HepG2 (cell line): ENCODE results near the gene HAP1. TPM values are rescaled to one million over a fixed set of nuclear protein-coding genes. Genes with fewer than 3 reads are reported as not detected.

Experiments
- ATAC-seq: fragments of 200-7000 bp; cut with Tn5 transposase; 3 replicates; pipeline ENCODE4 v1.9.1; 2020; ENCODE audit warnings: mild to moderate bottlenecking, moderate library complexity
- BruUV-seq: library from RNA; stranded (reverse); fragments of 400-500 nt; replicated peaks from 2 replicates; lab custom pipeline; 2021; lab: Mats Ljungman, UMichigan
- CTCF ChIA-PET: fragments of 300-600 bp; formaldehyde crosslinking; extraction: SDS; loops from one replicate; lab custom pipeline; 2021; ENCODE audit warnings: low total read pairs, inconsistent platforms, low intra/inter-chr PET ratio; lab: Yijun Ruan, JAX
- POLR2A ChIA-PET: fragments of 350-600 bp; sonication (Branson Sonifier 250); formaldehyde crosslinking; loops from one replicate; lab custom pipeline; 2020; ENCODE audit warnings: antibody characterized with exemption, inconsistent platforms; lab: Yijun Ruan, JAX
- DNase-seq: peaks from one replicate; pipeline ENCODE4 v3.0.0-alpha.2; 2015; ENCODE audit warnings: low spot score
- FAIRE-seq: peaks from 3 replicates; lab custom pipeline; 2011; peaks lifted over from hg19 to GRCh38; lab: Jason Lieb, UNC
- H2AFZ ChIP-seq: one replicate; pipeline ENCODE4 v1.6.1; 2011; ENCODE audit warnings: low read length, inconsistent platforms
- H3K27ac ChIP-seq: fragments of 300-600 bp; 3 replicates; pipeline ENCODE4 v1.8.0; 2011; ENCODE audit warnings: mixed run types, mild to moderate bottlenecking, mixed read lengths, low read length, inconsistent platforms; ENCODE audit not compliant: insufficient read depth; ENCODE audit errors: extremely low read length
- H3K27me3 ChIP-seq, 2 experiments: fragments of 200-600 bp in 1 of 2; 2 replicates in 1 of 2; 3 replicates in 1 of 2; pipeline versions ENCODE4 v1.6.0 to v1.8.0; 2011; ENCODE audit warnings: low read length in 2 of 2, mild to moderate bottlenecking in 2 of 2, moderate library complexity in 2 of 2, inconsistent platforms in 1 of 2; ENCODE audit not compliant: insufficient read depth in 2 of 2, control insufficient read depth in 1 of 2
- H3K36me3 ChIP-seq, 2 experiments: fragments of 200-600 bp in 1 of 2; replicated peaks in 1 of 2; 2 replicates in 1 of 2; 3 replicates in 1 of 2; pipeline versions ENCODE4 v1.5.1 to v1.8.0; 2011; ENCODE audit warnings: low read length in 2 of 2, inconsistent platforms in 1 of 2; ENCODE audit not compliant: insufficient read depth in 2 of 2, control insufficient read depth in 1 of 2
- H3K4me1 ChIP-seq: 2 replicates; pipeline ENCODE4 v1.5.1; 2012; ENCODE audit warnings: low read length, inconsistent platforms; ENCODE audit not compliant: insufficient read depth
- H3K4me2 ChIP-seq: 2 replicates; pipeline ENCODE4 v1.6.0; 2011; ENCODE audit warnings: low read depth, low read length, inconsistent platforms
- H3K4me3 ChIP-seq, 3 experiments: fragments of 200-600 bp in 1 of 3; sonication (generic), shearing (Covaris generic) in 1 of 3; replicated peaks in 1 of 3; 2 replicates each; pipeline ENCODE4 v1.5.1; 2011 to 2016; ENCODE audit warnings: low read length in 3 of 3, inconsistent platforms in 2 of 3, low read depth in 2 of 3, mild to moderate bottlenecking in 2 of 3, control low read depth in 1 of 3, mixed read lengths in 1 of 3; ENCODE audit not compliant: insufficient read depth in 1 of 3
- H3K79me2 ChIP-seq: one replicate; pipeline ENCODE4 v1.6.1; 2011; ENCODE audit warnings: low read length, inconsistent platforms; ENCODE audit not compliant: insufficient read depth
- H3K9ac ChIP-seq: 2 replicates; pipeline ENCODE4 v1.6.0; 2011; ENCODE audit warnings: mild to moderate bottlenecking, low read depth, low read length, inconsistent platforms; ENCODE audit not compliant: insufficient read depth
- H3K9me3 ChIP-seq: 2 replicates; pipeline ENCODE4 v1.5.1; 2012; ENCODE audit warnings: mild to moderate bottlenecking, low read length
- H4K20me1 ChIP-seq: 2 replicates; pipeline ENCODE4 v1.6.0; 2011; ENCODE audit warnings: inconsistent platforms, mild to moderate bottlenecking, low read length, moderate library complexity; ENCODE audit not compliant: insufficient read depth
- NR2F6 ChIP-seq, 2 experiments: IDR thresholded peaks; 2 replicates each; pipeline ENCODE4 v1.6.1; 2016; ENCODE audit warnings: antibody characterized with exemption in 1 of 2, mild to moderate bottlenecking in 1 of 2
- PATZ1 ChIP-seq: sonication (generic); formaldehyde crosslinking; IDR thresholded peaks from 2 replicates; pipeline ENCODE4 v1.4.0; 2020; ENCODE audit warnings: missing genetic modification reagents
- PRPF4 ChIP-seq: fragments of 200-400 bp; formaldehyde crosslinking; IDR thresholded peaks from 2 replicates; pipeline ENCODE4 v1.6.1; 2016; ENCODE audit warnings: low read length, low read depth; ENCODE audit not compliant: poor library complexity, severe bottlenecking
- STAT5B ChIP-seq: sonication (generic); formaldehyde crosslinking; IDR thresholded peaks from 2 replicates; pipeline ENCODE4 v1.4.0; 2020; ENCODE audit warnings: missing genetic modification reagents
- TAF15 ChIP-seq: fragments of 200-400 bp; formaldehyde crosslinking; IDR thresholded peaks from one replicate; pipeline ENCODE4 v1.6.1; 2018; ENCODE audit warnings: mild to moderate bottlenecking, low read depth, low read length; ENCODE audit not compliant: poor library complexity, severe bottlenecking
- ZNF230 ChIP-seq: sonication (generic); formaldehyde crosslinking; IDR thresholded peaks from 2 replicates; pipeline ENCODE4 v1.4.0; 2020; ENCODE audit warnings: mild to moderate bottlenecking, missing genetic modification reagents
- ZNF292 ChIP-seq: sonication (generic); formaldehyde crosslinking; IDR thresholded peaks from 2 replicates; pipeline ENCODE4 v1.8.1; 2022; ENCODE audit warnings: mild to moderate bottlenecking, low read depth, missing genetic modification reagents, borderline replicate concordance
- ZNF432 ChIP-seq: sonication (generic); formaldehyde crosslinking; IDR thresholded peaks from 2 replicates; pipeline ENCODE4 v1.5.0; 2020; ENCODE audit warnings: missing genetic modification reagents, mild to moderate bottlenecking, borderline replicate concordance
- WGBS: methylation state at CpG from one replicate; pipeline ENCODE4 v1.1.6; 2017; ENCODE audit warnings: low lambda C conversion rate; 5-methylcytosine and 5-hydroxymethylcytosine counted together
- in situ Hi-C: cut with HindIII; loops from 2 replicates; pipeline ENCODE4 v1.10.0; 2017; ENCODE audit warnings: low pct_unique_long_range_greater_than_20kb; ENCODE audit not compliant: extremely low pct_ligation_motif_present
- intact Hi-C: fragments of 100-400 bp; cut with micrococcal nuclease; formaldehyde crosslinking; loops from one replicate; pipeline ENCODE4 v1.10.0; 2022; ENCODE audit not compliant: unreplicated experiment
- polyA plus RNA-seq, 8 experiments: library from polyadenylated mRNA; depleted of rRNA in 3 of 8; stranded (reverse) in 7 of 8; unstranded in 1 of 8; fragments of >200 nt; fragmentation: Illumina TruSeq in 4 of 8; extraction: Trizol in 4 of 8; gene quantifications; 2 replicates each; pipeline versions ENCODE4 v1.2.1 to v1.2.3, GENCODE V29; 2011 to 2016; ENCODE audit warnings: low read depth in 4 of 8, missing spikeins in 1 of 8, mixed read lengths in 1 of 8; ENCODE audit not compliant: insufficient read depth in 1 of 8
- total RNA-seq, 5 experiments: library from RNA; depleted of rRNA; stranded (reverse); fragments of >200 nt; fragmentation: Illumina TruSeq; extraction: Trizol; gene quantifications; 2 replicates each; pipeline ENCODE4 v1.2.3, GENCODE V29; 2016; ENCODE audit warnings: low read depth in 1 of 5
- TF ChIP-seq, protein P1 (sequence below): IDR thresholded peaks from 2 replicates; pipeline ENCODE4 v1.6.1; 2016; ENCODE audit warnings: missing biosample characterization, missing genetic modification reagents, low read depth
- TF ChIP-seq, protein P2 (sequence below): sonication (generic); formaldehyde crosslinking; IDR thresholded peaks from 2 replicates; pipeline ENCODE4 v1.4.0; 2020; ENCODE audit warnings: mild to moderate bottlenecking, missing genetic modification reagents, borderline replicate concordance
- TF ChIP-seq, protein P3 (sequence below): sonication (generic); formaldehyde crosslinking; conservative IDR thresholded peaks from 2 replicates; pipeline ENCODE4 v1.4.0; 2020; ENCODE audit warnings: missing genetic modification reagents
- TF ChIP-seq, protein P4 (sequence below): IDR thresholded peaks from 2 replicates; pipeline ENCODE4 v1.6.1; 2018; ENCODE audit warnings: missing genetic modification reagents, mild to moderate bottlenecking, missing compliant biosample characterization

Gene HAP1
- total and polyA plus RNA-seq, 2 of the 13 experiments (the other 11 are each of a cell fraction or from before 2014, with no cell fraction given): 0.07 TPM

- Histone ChIP-seq H3K27ac (no peak overlapping the region), H3K4me1 (peaks cover 12% of the 10 kb centered on the region; the same call in 1 of the 2 replicates), H3K4me3 (no peak overlapping the region), H3K9me3 (no peaks in the 10 kb centered on the region), H2AFZ (no peak overlapping the region), H3K36me3 (no peaks in the 10 kb centered on the region), H3K9ac (no peak overlapping the region), H4K20me1 (no peaks in the 10 kb centered on the region), H3K79me2 (no peaks in the 10 kb centered on the region), H3K27me3 (peaks cover 27 to 82% of the 10 kb centered on the region in 2 experiments), H3K4me2 (no peak overlapping the region)
- FAIRE-seq (no peak), ATAC-seq (no peak), DNase-seq (no peak)
- intact Hi-C loops (no loop called here), in situ Hi-C loops (no loop called here)
- ChIA-PET POLR2A (interaction anchor here (1.6 kb wide), 1 partner anchor 42 kb away, joined by 5 read pairs; no protein-coding TSS in a partner anchor), CTCF (no interaction called here)
- WGBS: 8% methylated on average over 3 of the region's 3 CpGs
- BruUV-seq: no TSS peak
- TF ChIP-seq PRPF4: no peak
- TF ChIP-seq ZNF432 (CRISPR knock-in tag): no peak
- TF ChIP-seq, protein P1, sequence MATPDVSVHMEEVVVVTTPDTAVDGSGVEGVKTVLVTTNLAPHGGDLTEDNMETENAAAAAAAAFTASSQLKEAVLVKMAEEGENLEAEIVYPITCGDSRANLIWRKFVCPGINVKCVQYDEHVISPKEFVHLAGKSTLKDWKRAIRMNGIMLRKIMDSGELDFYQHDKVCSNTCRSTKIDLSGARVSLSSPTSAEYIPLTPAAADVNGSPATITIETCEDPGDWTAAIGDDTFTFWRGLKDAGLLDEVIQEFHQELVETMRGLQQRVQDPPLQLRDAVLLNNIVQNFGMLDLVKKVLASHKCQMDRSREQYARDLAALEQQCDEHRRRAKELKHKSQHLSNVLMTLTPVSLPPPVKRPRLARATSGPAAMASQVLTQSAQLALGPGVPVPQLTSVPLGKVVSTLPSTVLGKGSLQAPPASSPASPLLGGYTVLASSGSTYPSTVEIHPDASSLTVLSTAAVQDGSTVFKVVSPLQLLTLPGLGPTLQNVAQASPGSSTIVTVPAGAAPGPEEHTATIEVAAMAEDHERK (CRISPR knock-in tag): no peak
- TF ChIP-seq ZNF292 (CRISPR knock-in tag): no peak
- TF ChIP-seq TAF15: no peak
- TF ChIP-seq ZNF230 (CRISPR knock-in tag): no peak
- TF ChIP-seq, protein P2, sequence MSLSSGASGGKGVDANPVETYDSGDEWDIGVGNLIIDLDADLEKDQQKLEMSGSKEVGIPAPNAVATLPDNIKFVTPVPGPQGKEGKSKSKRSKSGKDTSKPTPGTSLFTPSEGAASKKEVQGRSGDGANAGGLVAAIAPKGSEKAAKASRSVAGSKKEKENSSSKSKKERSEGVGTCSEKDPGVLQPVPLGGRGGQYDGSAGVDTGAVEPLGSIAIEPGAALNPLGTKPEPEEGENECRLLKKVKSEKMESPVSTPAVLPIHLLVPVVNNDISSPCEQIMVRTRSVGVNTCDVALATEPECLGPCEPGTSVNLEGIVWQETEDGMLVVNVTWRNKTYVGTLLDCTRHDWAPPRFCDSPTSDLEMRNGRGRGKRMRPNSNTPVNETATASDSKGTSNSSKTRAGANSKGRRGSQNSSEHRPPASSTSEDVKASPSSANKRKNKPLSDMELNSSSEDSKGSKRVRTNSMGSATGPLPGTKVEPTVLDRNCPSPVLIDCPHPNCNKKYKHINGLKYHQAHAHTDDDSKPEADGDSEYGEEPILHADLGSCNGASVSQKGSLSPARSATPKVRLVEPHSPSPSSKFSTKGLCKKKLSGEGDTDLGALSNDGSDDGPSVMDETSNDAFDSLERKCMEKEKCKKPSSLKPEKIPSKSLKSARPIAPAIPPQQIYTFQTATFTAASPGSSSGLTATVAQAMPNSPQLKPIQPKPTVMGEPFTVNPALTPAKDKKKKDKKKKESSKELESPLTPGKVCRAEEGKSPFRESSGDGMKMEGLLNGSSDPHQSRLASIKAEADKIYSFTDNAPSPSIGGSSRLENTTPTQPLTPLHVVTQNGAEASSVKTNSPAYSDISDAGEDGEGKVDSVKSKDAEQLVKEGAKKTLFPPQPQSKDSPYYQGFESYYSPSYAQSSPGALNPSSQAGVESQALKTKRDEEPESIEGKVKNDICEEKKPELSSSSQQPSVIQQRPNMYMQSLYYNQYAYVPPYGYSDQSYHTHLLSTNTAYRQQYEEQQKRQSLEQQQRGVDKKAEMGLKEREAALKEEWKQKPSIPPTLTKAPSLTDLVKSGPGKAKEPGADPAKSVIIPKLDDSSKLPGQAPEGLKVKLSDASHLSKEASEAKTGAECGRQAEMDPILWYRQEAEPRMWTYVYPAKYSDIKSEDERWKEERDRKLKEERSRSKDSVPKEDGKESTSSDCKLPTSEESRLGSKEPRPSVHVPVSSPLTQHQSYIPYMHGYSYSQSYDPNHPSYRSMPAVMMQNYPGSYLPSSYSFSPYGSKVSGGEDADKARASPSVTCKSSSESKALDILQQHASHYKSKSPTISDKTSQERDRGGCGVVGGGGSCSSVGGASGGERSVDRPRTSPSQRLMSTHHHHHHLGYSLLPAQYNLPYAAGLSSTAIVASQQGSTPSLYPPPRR (CRISPR knock-in tag): no peak
- TF ChIP-seq STAT5B: no peak
- TF ChIP-seq, protein P3, sequence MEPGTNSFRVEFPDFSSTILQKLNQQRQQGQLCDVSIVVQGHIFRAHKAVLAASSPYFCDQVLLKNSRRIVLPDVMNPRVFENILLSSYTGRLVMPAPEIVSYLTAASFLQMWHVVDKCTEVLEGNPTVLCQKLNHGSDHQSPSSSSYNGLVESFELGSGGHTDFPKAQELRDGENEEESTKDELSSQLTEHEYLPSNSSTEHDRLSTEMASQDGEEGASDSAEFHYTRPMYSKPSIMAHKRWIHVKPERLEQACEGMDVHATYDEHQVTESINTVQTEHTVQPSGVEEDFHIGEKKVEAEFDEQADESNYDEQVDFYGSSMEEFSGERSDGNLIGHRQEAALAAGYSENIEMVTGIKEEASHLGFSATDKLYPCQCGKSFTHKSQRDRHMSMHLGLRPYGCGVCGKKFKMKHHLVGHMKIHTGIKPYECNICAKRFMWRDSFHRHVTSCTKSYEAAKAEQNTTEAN (CRISPR knock-in tag): no peak
- TF ChIP-seq NR2F6 (IDR thresholded peaks at IDR 0.05): no peak
- TF ChIP-seq NR2F6 (CRISPR knock-in tag; IDR thresholded peaks at IDR 0.05): no peak
- TF ChIP-seq, protein P4, sequence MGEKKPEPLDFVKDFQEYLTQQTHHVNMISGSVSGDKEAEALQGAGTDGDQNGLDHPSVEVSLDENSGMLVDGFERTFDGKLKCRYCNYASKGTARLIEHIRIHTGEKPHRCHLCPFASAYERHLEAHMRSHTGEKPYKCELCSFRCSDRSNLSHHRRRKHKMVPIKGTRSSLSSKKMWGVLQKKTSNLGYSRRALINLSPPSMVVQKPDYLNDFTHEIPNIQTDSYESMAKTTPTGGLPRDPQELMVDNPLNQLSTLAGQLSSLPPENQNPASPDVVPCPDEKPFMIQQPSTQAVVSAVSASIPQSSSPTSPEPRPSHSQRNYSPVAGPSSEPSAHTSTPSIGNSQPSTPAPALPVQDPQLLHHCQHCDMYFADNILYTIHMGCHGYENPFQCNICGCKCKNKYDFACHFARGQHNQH (CRISPR knock-in tag): no peak
- no peak for TF ChIP-seq PATZ1 (CRISPR knock-in tag)
Measured at GRCh38 chr17:41731836-41732235, 2.6 kb downstream of the HAP1 start.
